Brain microvascular endothelial cell (primary cell): ENCODE results near the gene ACAD9.

Experiments used
- DNase-seq: peaks from one replicate; pipeline ENCODE4 v3.0.0-alpha.2; 2020
- H3K27ac ChIP-seq: fragments of 250-450 bp; sonication (Bioruptor Pico); 2 replicates; pipeline ENCODE4 v1.5.1; 2020; ENCODE audit warnings: mild to moderate bottlenecking, moderate library complexity
- H3K27me3 ChIP-seq: fragments of 250-450 bp; sonication (Bioruptor Pico); replicated peaks from 2 replicates; pipeline ENCODE4 v1.5.1; 2020; ENCODE audit warnings: mild to moderate bottlenecking
- H3K36me3 ChIP-seq: fragments of 250-450 bp; sonication (Bioruptor Pico); replicated peaks from 2 replicates; pipeline ENCODE4 v1.5.1; 2020; ENCODE audit warnings: mild to moderate bottlenecking
- H3K4me3 ChIP-seq: 2 replicates; pipeline ENCODE4 v1.5.1; 2011; ENCODE audit warnings: low read depth, mild to moderate bottlenecking, control low read depth, low read length, moderate library complexity
- in situ Hi-C: cut with HindIII; loops from 2 replicates; pipeline ENCODE4 v1.10.0; 2017; ENCODE audit warnings: low sequenced_read_pairs, low pct_ligation_motif_present
- TF ChIP-seq, protein P1 (sequence below): IDR thresholded peaks from 2 replicates; pipeline ENCODE4 v1.5.1; 2011; ENCODE audit warnings: low read depth, mild to moderate bottlenecking, moderate library complexity, low read length, control low read depth, inconsistent platforms; ENCODE audit errors: missing control alignments

ACAD9 gene

DNA sequence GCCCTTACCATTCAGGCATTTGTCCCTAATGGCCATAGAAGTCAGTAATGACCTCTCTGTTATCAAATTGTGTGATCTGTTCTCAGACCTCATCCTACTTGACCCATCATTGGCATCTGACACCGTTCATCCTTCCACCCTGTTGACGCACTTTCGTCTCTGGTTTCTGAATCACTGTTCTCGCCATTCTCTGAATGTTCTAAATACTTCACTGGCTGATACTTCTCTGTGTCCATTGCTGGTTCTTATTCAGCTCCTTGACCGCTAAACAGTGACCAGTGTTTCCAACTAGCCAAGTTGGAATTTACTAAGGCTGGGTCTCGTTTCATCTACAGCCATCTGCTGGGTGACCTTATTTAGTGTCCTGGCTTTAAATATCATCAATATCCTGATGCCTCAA, 2.2 kb downstream of the ACAD9 start:
- H3K36me3 ChIP-seq: no peaks in the 10 kb centered on the region
- TF ChIP-seq, protein P1, sequence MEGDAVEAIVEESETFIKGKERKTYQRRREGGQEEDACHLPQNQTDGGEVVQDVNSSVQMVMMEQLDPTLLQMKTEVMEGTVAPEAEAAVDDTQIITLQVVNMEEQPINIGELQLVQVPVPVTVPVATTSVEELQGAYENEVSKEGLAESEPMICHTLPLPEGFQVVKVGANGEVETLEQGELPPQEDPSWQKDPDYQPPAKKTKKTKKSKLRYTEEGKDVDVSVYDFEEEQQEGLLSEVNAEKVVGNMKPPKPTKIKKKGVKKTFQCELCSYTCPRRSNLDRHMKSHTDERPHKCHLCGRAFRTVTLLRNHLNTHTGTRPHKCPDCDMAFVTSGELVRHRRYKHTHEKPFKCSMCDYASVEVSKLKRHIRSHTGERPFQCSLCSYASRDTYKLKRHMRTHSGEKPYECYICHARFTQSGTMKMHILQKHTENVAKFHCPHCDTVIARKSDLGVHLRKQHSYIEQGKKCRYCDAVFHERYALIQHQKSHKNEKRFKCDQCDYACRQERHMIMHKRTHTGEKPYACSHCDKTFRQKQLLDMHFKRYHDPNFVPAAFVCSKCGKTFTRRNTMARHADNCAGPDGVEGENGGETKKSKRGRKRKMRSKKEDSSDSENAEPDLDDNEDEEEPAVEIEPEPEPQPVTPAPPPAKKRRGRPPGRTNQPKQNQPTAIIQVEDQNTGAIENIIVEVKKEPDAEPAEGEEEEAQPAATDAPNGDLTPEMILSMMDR: no peak
- no peak for DNase-seq
- H3K27ac ChIP-seq: no peak overlapping the region
- H3K4me3 ChIP-seq: no peak overlapping the region
- no peaks in the 10 kb centered on the region for H3K27me3 ChIP-seq
- in situ Hi-C loops: no loop called here

DNA sequence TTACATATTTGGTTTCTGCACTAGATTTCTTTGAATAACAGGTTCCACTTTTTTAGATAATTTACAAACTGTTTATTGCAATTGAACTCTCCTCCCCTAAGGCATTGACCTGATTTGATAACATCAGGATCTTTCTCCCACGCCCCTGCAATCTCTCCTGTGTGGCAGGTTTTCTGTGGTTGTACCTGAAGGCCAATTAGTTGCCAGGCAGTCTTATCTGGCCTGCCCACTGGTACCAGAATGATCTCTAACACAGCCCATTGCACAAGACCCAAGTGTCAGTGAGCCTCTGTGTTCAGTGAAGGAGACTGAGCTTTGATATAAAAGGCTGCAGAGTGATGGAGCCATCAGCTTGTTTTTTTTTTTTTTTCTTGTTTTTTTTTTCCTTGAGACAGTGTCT, 3.3 kb downstream of the ACAD9 start:
- no peak for DNase-seq
- Histone ChIP-seq H3K27ac (no peak overlapping the region), H3K27me3 (no peaks in the 10 kb centered on the region), H3K4me3 (no peak overlapping the region), H3K36me3 (peaks cover under 1% of the 10 kb centered on the region)
- TF ChIP-seq, protein P1: no peak
- in situ Hi-C loops: no loop called here

DNA sequence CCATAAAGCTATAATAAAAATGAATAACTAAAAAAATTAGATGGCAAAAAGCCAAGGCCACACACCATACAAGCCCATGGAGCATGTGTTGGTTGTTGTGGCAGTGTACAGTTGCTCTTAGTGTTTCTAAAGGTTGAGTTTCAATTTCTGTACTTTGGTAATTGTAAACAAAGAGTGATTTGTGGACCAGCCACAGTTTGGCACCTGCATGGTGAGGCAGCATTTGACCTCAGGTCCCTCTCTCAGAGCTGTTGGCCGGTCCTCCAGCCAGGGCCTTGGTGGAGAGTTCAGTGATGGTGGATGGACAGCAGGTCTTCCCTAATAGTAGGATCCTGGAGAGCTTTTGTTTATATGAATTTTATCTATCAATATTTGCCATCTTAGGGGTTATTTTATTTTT, 5.6 kb downstream of the ACAD9 start:
- H3K36me3 ChIP-seq: peaks cover 5% of the 10 kb centered on the region
- in situ Hi-C loops: no loop called here

DNA sequence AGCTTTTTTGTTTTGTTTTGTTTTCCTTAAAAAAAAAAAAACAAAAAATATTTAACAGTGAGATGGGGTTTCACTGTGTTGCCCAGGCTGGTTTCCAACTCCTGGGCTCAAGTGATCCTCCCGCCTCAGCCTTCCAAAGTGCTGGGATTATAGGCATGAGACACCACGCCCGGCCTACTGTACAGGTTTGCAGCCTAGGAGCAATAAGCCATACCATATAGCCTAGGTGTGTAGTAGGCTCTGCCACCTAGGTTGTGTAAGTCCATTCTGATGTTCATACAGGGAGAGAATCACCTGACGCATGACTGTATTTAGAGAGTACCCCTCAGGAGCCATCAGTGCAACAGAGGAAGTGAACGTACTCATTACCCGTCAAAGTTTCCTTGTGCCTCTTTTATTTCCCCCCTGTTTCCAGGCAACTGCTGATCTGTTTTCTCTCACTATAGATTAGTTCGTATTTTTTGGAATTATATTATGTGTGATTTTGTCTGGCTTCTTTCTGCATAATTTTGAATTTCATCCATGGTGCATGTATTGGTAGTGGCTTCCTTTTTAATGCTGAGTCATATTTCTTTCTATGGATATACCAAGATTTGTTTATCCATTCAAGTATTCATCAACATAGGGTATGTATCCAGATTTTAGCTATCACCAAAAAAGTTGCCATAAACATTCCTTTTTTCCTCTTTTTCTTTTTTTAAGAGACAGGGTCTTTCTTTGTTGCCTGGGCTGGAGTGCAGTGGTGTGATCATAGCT, 9.9 kb downstream of the ACAD9 start:
- Histone ChIP-seq H3K27me3 (no peaks in the 10 kb centered on the region), H3K27ac (no peak overlapping the region), H3K4me3 (no peak overlapping the region), H3K36me3 (peaks cover 17% of the 10 kb centered on the region)
- no peak for DNase-seq
- TF ChIP-seq, protein P1: no peak
- in situ Hi-C loops: no loop called here

More for the DNA sequence above, 5.6 kb downstream of the ACAD9 start:
- no peak for DNase-seq
- no peak overlapping the region for H3K4me3 ChIP-seq
- H3K27ac ChIP-seq: no peak overlapping the region
- TF ChIP-seq, protein P1: no peak
- no peaks in the 10 kb centered on the region for H3K27me3 ChIP-seq

DNA sequence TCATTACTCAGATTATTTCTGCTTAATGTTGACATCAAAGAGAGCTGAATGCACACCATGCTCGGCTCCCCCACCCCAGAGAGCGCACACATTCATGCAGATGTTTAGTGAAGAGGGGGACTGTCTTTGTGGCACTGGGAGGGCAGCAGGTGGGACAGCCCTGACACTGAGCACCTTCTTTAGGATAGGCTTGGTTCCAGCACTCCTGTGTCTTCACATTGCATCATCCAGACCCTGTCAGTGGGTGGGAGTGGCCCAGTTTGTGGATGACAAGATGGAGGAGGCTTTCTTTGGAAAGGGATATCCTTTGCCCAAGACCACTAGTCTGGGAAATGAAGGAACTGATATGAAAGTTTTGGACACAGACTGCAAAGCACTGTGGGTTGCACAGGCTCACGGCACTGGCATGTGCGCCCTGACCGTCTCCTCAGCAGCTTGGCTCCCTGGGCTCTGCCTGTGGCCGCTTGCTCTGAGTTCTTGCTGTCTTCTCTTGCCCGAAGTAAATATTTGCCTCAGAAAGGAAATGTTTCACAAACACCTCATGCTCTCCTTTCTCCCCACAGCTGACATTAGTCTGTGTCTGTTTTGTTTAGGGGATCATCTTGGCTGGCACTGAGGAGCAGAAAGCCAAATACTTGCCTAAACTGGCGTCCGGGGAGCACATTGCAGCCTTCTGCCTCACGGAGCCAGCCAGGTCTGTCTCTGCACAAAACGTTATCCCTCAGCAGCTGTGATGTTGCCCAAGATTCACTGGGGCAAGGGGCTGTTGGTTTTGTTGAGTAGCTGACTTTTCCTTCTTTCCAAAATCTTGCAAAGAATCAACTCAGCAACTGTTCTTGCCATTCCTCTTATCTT, 16.6 kb downstream of the ACAD9 start:
- Histone ChIP-seq H3K36me3 (peaks cover 59% of the 10 kb centered on the region), H3K27ac (no peak overlapping the region), H3K4me3 (no peak overlapping the region), H3K27me3 (no peaks in the 10 kb centered on the region)
- DNase-seq: no peak
- TF ChIP-seq, protein P1: no peak
- in situ Hi-C loops: no loop called here
